ENCODE results near the gene CAMSAP2.

The CAMSAP2 gene

DNA sequence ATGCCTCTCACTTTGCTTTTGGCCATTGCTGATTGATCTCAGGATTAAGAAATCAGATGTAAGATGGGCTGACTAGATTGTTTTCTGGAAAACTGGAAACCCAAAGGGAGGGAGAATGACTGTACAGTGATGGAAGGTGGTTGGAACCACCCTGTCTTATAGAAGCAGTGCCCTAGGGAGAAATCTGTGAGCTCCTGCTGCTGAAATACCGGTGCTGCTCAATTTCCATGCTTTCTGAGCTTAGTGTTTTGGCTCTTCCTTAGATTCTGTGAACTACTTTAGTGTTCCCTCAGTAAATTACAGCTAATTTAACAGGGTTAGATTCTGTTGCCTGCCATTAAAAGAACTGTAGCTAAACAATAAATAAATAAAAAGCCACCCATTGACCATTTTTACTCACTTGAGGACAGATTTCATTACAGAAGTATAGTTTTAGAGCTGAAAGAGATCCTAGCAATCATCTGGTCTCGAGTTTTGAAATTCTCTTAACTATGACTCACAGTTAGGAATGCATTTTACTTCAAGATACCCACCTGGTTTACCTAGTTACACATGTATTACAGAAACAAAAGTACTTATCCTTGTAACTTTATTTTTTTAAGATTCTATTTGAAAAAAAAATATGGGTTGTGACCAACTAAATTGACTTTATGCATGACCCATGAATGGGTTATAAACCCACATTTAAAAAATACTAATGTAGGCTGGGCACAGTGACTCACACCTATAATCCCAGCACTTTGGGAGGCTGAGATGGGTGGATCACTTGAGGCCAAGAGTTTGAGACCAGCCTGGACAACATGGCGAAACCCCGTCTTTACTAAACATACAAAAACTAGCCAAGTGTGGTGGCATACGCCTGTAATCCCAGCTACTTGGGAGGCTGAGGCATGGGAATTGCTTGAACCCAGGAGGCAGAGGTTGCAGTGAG lies 33.2 kb downstream of the CAMSAP2 start:
- Histone ChIP-seq H3K4me3 (replicated peaks; ENCODE audit: low read depth, low read length) (no peak overlapping the region), H3K36me3 (ENCODE audit: control insufficient read depth, insufficient read depth, low read length) (peaks cover 6% of the 10 kb centered on the region), H3K27me3 (replicated peaks; ENCODE audit: control insufficient read depth, insufficient read depth, low read length) (no peaks in the 10 kb centered on the region)
- TF ChIP-seq, protein P1, sequence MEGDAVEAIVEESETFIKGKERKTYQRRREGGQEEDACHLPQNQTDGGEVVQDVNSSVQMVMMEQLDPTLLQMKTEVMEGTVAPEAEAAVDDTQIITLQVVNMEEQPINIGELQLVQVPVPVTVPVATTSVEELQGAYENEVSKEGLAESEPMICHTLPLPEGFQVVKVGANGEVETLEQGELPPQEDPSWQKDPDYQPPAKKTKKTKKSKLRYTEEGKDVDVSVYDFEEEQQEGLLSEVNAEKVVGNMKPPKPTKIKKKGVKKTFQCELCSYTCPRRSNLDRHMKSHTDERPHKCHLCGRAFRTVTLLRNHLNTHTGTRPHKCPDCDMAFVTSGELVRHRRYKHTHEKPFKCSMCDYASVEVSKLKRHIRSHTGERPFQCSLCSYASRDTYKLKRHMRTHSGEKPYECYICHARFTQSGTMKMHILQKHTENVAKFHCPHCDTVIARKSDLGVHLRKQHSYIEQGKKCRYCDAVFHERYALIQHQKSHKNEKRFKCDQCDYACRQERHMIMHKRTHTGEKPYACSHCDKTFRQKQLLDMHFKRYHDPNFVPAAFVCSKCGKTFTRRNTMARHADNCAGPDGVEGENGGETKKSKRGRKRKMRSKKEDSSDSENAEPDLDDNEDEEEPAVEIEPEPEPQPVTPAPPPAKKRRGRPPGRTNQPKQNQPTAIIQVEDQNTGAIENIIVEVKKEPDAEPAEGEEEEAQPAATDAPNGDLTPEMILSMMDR (IDR thresholded peaks at IDR 0.05; ENCODE audit: insufficient read depth, low read length, poor library complexity, severe bottlenecking): no peak
- no peak for DNase-seq (ENCODE audit: extremely low read depth, insufficient read length)

- TF ChIP-seq, protein P1 (IDR thresholded peaks at IDR 0.05; ENCODE audit: insufficient read depth, low read length, poor library complexity, severe bottlenecking): no peak
- H3K4me3 ChIP-seq (replicated peaks; ENCODE audit: low read depth, low read length): no peak overlapping the region
- H3K36me3 ChIP-seq (ENCODE audit: control insufficient read depth, insufficient read depth, low read length): no peaks in the 10 kb centered on the region
- no peaks in the 10 kb centered on the region for H3K27me3 ChIP-seq (replicated peaks; ENCODE audit: control insufficient read depth, insufficient read depth, low read length)
- DNase-seq (ENCODE audit: extremely low read depth, insufficient read length): no peak
These were observed 35.6 kb downstream of the CAMSAP2 start for GRCh38 chr1:200774311-200774710.

GRCh38 chr1:200774735-200775444 lies 36.2 kb downstream of the CAMSAP2 start:
- TF ChIP-seq, protein P1 (IDR thresholded peaks at IDR 0.05; ENCODE audit: insufficient read depth, low read length, poor library complexity, severe bottlenecking): no peak
- Histone ChIP-seq H3K36me3 (ENCODE audit: control insufficient read depth, insufficient read depth, low read length) (no peaks in the 10 kb centered on the region), H3K27me3 (replicated peaks; ENCODE audit: control insufficient read depth, insufficient read depth, low read length) (no peaks in the 10 kb centered on the region), H3K4me3 (replicated peaks; ENCODE audit: low read depth, low read length) (no peak overlapping the region)
- no peak for DNase-seq (ENCODE audit: extremely low read depth, insufficient read length)

DNA sequence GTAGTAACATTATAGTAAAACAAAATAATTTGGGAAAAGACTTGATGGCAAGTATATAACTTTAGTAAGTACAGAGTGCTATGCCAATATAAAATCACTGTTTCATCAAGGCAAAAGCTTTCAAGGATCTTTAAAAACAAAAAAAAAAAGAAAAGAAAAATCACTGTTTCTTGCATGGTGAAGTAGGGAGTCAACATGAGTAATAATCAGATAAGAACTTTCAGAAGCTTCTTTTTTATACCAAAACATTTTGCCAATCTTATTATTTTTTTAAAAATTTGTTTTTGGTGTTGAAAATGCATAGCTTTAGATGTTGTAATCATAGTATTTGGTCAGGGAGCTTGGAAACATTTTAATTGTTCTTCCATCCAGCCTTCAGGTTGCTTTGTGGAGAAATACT lies 37.2 kb downstream of the CAMSAP2 start:
- TF ChIP-seq, protein P1 (IDR thresholded peaks at IDR 0.05; ENCODE audit: insufficient read depth, low read length, poor library complexity, severe bottlenecking): no peak
- Histone ChIP-seq H3K27me3 (replicated peaks; ENCODE audit: control insufficient read depth, insufficient read depth, low read length) (no peaks in the 10 kb centered on the region), H3K4me3 (replicated peaks; ENCODE audit: low read depth, low read length) (no peak overlapping the region), H3K36me3 (ENCODE audit: control insufficient read depth, insufficient read depth, low read length) (no peaks in the 10 kb centered on the region)
- no peak for DNase-seq (ENCODE audit: extremely low read depth, insufficient read length)

DNA sequence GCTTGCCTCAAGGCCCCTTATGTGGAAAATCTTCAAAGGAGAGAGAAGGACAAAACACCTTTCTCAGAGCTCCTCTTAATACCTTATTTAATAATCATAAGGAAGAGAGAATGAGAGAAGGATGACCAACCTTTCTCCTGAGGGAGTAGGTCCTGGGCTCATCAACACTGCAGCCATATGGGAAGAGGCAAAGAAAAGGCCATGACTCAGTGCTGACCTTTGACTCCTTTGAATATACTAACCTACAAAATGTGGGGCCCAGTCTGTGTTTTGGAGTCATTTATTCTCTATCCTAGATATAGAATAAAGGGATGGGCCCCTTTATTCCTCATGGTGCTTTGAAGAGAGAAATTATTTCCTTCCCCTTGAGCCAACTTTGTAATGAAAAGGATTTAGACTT lies 38.3 kb downstream of the CAMSAP2 start:
- Histone ChIP-seq H3K27me3 (replicated peaks; ENCODE audit: control insufficient read depth, insufficient read depth, low read length) (no peaks in the 10 kb centered on the region), H3K4me3 (replicated peaks; ENCODE audit: low read depth, low read length) (no peak overlapping the region), H3K36me3 (ENCODE audit: control insufficient read depth, insufficient read depth, low read length) (no peaks in the 10 kb centered on the region)
- TF ChIP-seq, protein P1 (IDR thresholded peaks at IDR 0.05; ENCODE audit: insufficient read depth, low read length, poor library complexity, severe bottlenecking): no peak
- DNase-seq (ENCODE audit: extremely low read depth, insufficient read length): no peak
